SJSA1 (cell line): Measurements from ENCODE around the gene PRKCE. TPM values are rescaled to one million over a fixed set of nuclear protein-coding genes. Genes with fewer than 3 reads are reported as not detected.

Experiments used
- total RNA-seq: library from RNA; depleted of rRNA; stranded (reverse); fragments of >200 nt; shearing (Covaris generic); gene quantifications from 2 replicates; pipeline ENCODE4 v1.2.3, GENCODE V29; 2014; rRNA removed

Gene PRKCE
- total RNA-seq, 1 experiment from 2014 or later = 43.3 TPM

Other genes with a start within 250 kb of the PRKCE start
- gene SRBD1, start 40.4 kb upstream of the PRKCE start, total RNA-seq = 15.9 and 21.9 TPM in 2 replicates